ENCODE results near the gene FER1L5. TPM values are rescaled to one million over a fixed set of nuclear protein-coding genes. Genes with fewer than 3 reads are reported as not detected.
A peak's percentile ranks its signal among the peaks of the same experiment; 100 is the strongest.

FER1L5 gene
- total and polyA plus RNA-seq, 2 donors (not counting 1 experiment from before 2014, with no cell fraction given): 0.24 to 0.50 TPM

DNA sequence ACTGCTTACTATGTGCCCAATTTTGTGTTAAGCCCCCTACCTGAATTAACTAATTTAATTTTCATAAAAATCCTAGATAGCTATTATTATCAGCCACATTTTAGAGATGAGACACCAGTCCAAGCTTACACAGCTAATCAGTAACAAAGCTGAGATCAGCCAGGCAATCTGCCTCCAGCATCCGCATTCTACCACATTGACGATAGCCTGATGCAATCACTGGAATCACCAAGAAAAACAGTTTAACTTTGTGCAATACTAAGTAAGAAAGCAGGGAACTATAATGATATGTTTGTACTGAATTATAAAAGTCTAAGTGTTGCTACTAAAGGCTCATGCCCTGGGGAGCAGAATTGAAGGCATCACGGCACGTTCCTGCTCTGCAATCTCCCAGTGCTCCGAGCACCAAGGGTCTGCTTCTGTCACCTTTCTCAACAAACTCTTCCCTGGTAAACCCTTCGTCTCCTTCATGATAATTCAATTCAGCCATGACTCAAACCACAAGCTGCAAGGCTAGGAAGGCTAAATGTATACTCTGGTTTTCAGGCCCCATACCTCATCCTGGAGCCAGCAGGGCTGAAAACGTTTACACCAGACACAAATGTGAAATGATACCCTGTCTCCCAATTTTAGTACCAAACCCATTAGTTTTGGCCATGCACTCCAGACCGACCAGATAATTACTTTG is 23.8 kb upstream of the FER1L5 start:
- Histone ChIP-seq H3K79me2 (ENCODE audit: control insufficient read depth, insufficient read depth, low read length) (no peaks in the 10 kb centered on the region), H2AFZ (ENCODE audit: low read length) (no peak overlapping the region), H3K4me2 (ENCODE audit: extremely low read depth, insufficient read depth, low read length) (no peak overlapping the region), H3K27ac (ENCODE audit: insufficient read depth, low read length) (peak overlapping the region; percentile 31), H3K4me1 (ENCODE audit: control insufficient read depth, extremely low read depth, insufficient read depth, low read length) (no peaks in the 10 kb centered on the region), H3K27me3 (ENCODE audit: control insufficient read depth, insufficient read depth, low read length) (no peaks in the 10 kb centered on the region), H3K4me3 (replicated peaks in 1 of 4; ENCODE audit: control extremely low read depth in 1 of 4, insufficient read depth in 1 of 4, low read depth in 3 of 4, low read length in 4 of 4) (no peak overlapping the region), H3K9me3 (ENCODE audit: control insufficient read depth, insufficient read depth, low read depth, low read length) (no peaks in the 10 kb centered on the region), H3K36me3 (ENCODE audit: control insufficient read depth, insufficient read depth, low read length) (peaks cover 9% of the 10 kb centered on the region), H3K9ac (ENCODE audit: insufficient read depth, low read length) (no peak overlapping the region), H4K20me1 (ENCODE audit: control insufficient read depth, extremely low read depth, insufficient read depth, low read length) (no peaks in the 10 kb centered on the region)
- peak; percentile 50 to 82 for DNase-seq (ENCODE audit: low read depth in 2 of 2)
- TF ChIP-seq, protein P1, sequence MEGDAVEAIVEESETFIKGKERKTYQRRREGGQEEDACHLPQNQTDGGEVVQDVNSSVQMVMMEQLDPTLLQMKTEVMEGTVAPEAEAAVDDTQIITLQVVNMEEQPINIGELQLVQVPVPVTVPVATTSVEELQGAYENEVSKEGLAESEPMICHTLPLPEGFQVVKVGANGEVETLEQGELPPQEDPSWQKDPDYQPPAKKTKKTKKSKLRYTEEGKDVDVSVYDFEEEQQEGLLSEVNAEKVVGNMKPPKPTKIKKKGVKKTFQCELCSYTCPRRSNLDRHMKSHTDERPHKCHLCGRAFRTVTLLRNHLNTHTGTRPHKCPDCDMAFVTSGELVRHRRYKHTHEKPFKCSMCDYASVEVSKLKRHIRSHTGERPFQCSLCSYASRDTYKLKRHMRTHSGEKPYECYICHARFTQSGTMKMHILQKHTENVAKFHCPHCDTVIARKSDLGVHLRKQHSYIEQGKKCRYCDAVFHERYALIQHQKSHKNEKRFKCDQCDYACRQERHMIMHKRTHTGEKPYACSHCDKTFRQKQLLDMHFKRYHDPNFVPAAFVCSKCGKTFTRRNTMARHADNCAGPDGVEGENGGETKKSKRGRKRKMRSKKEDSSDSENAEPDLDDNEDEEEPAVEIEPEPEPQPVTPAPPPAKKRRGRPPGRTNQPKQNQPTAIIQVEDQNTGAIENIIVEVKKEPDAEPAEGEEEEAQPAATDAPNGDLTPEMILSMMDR (conservative IDR thresholded peaks at IDR 0.05 in 1 of 2, IDR thresholded peaks at IDR 0.05 in 1 of 2; ENCODE audit: low read depth in 1 of 2, low read length in 2 of 2): no peak
- no peak for TF ChIP-seq EZH2 (IDR thresholded peaks at IDR 0.05; ENCODE audit: low read length, missing control alignments)

DNA sequence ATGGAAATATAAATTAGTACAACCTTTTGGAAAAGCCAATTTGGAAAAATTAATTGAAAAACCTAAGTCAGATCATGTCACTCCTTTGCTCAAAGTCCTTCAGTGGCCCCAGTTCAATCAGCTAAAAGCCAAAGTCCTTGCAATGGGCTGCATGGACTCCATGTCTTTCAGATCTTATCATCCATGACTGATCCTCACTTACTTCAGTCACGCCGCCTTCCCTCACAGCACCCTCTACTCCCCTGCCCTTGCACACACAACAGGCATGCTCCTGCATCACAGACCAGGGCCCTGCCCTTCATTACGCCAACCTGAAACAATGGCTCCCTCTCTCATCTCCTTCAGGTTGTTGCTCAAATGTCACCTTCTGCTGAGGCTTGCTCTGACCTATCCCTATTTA is 20.0 kb upstream of the FER1L5 start:
- H3K4me2 ChIP-seq (ENCODE audit: extremely low read depth, insufficient read depth, low read length): no peak overlapping the region
- no peaks in the 10 kb centered on the region for H3K9me3 ChIP-seq (ENCODE audit: control insufficient read depth, insufficient read depth, low read depth, low read length)
- no peaks in the 10 kb centered on the region for H3K4me1 ChIP-seq (ENCODE audit: control insufficient read depth, extremely low read depth, insufficient read depth, low read length)
- DNase-seq (ENCODE audit: low read depth in 2 of 2): no peak
- H4K20me1 ChIP-seq (ENCODE audit: control insufficient read depth, extremely low read depth, insufficient read depth, low read length): no peaks in the 10 kb centered on the region
- no peak overlapping the region for H3K9ac ChIP-seq (ENCODE audit: insufficient read depth, low read length)
- no peaks in the 10 kb centered on the region for H3K27me3 ChIP-seq (ENCODE audit: control insufficient read depth, insufficient read depth, low read length)
- no peak overlapping the region for H2AFZ ChIP-seq (ENCODE audit: low read length)
- TF ChIP-seq, protein P1 (conservative IDR thresholded peaks at IDR 0.05 in 1 of 2, IDR thresholded peaks at IDR 0.05 in 1 of 2; ENCODE audit: low read depth in 1 of 2, low read length in 2 of 2): no peak
- no peak for TF ChIP-seq EZH2 (IDR thresholded peaks at IDR 0.05; ENCODE audit: low read length, missing control alignments)
- no peak overlapping the region for H3K27ac ChIP-seq (ENCODE audit: insufficient read depth, low read length)
- H3K36me3 ChIP-seq (ENCODE audit: control insufficient read depth, insufficient read depth, low read length): peaks cover 5% of the 10 kb centered on the region
- no peaks in the 10 kb centered on the region for H3K79me2 ChIP-seq (ENCODE audit: control insufficient read depth, insufficient read depth, low read length)
- no peak overlapping the region for H3K4me3 ChIP-seq (replicated peaks in 1 of 4; ENCODE audit: control extremely low read depth in 1 of 4, insufficient read depth in 1 of 4, low read depth in 3 of 4, low read length in 4 of 4)

DNA sequence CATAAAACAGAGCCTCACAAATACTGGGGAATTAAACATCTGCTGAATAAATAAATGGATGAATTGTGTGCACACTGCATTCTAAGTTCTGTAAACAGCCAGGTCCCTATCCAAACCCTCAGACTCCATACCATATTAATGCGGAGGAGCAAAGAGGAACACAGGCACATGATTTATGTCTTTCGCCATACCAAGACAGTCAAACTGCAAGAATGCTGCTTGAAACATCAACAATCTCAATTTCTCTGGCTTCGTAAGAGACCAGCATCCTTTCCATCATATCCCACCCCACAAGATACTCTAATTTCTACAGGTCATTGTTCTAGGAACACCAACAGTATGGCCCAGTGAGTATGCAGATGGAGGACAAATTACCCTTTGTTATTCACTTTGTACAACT is 19.4 kb upstream of the FER1L5 start:
- Histone ChIP-seq H3K27ac (ENCODE audit: insufficient read depth, low read length) (no peak overlapping the region), H3K27me3 (ENCODE audit: control insufficient read depth, insufficient read depth, low read length) (no peaks in the 10 kb centered on the region), H3K9me3 (ENCODE audit: control insufficient read depth, insufficient read depth, low read depth, low read length) (no peaks in the 10 kb centered on the region), H3K36me3 (ENCODE audit: control insufficient read depth, insufficient read depth, low read length) (peaks cover 5% of the 10 kb centered on the region), H3K4me1 (ENCODE audit: control insufficient read depth, extremely low read depth, insufficient read depth, low read length) (no peaks in the 10 kb centered on the region), H3K9ac (ENCODE audit: insufficient read depth, low read length) (no peak overlapping the region), H3K4me3 (replicated peaks in 1 of 4; ENCODE audit: control extremely low read depth in 1 of 4, insufficient read depth in 1 of 4, low read depth in 3 of 4, low read length in 4 of 4) (no peak overlapping the region), H3K79me2 (ENCODE audit: control insufficient read depth, insufficient read depth, low read length) (no peaks in the 10 kb centered on the region), H3K4me2 (ENCODE audit: extremely low read depth, insufficient read depth, low read length) (no peak overlapping the region), H4K20me1 (ENCODE audit: control insufficient read depth, extremely low read depth, insufficient read depth, low read length) (no peaks in the 10 kb centered on the region), H2AFZ (ENCODE audit: low read length) (no peak overlapping the region)
- DNase-seq (ENCODE audit: low read depth in 2 of 2): no peak
- TF ChIP-seq EZH2 (IDR thresholded peaks at IDR 0.05; ENCODE audit: low read length, missing control alignments): no peak
- TF ChIP-seq, protein P1 (conservative IDR thresholded peaks at IDR 0.05 in 1 of 2, IDR thresholded peaks at IDR 0.05 in 1 of 2; ENCODE audit: low read depth in 1 of 2, low read length in 2 of 2): no peak

Data from fibroblast of lung (primary cell).